Measurements from ENCODE around the gene LMO7.
"Not testable (repeated sequence)": the region's sequence is repeated elsewhere in the genome, so short reads cannot be mapped to it uniquely, and the experiment has no call there.

DNA sequence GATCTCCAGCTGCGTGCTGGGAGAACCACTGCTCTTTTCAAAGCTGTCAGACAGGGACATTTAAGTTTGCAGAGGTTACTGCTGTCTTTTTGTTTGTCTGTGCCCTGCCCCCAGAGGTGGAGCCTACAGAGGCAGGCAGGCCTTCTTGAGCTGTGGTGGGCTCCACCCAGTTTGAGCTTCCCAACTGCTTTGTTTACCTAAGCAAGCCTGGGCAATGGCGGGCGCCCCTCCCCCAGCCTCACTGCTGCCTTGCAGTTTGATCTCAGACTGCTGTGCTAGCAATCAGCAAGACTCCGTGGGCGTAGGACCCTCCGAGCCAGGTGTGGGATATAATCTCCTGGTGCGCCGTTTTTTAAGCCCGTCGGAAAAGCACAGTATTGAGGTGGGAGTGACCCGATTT is 97.0 kb downstream of the LMO7 start:
- not testable (repeated sequence) for TF ChIP-seq POLR2A (IDR thresholded peaks at IDR 0.05)
- TF ChIP-seq, protein P1, sequence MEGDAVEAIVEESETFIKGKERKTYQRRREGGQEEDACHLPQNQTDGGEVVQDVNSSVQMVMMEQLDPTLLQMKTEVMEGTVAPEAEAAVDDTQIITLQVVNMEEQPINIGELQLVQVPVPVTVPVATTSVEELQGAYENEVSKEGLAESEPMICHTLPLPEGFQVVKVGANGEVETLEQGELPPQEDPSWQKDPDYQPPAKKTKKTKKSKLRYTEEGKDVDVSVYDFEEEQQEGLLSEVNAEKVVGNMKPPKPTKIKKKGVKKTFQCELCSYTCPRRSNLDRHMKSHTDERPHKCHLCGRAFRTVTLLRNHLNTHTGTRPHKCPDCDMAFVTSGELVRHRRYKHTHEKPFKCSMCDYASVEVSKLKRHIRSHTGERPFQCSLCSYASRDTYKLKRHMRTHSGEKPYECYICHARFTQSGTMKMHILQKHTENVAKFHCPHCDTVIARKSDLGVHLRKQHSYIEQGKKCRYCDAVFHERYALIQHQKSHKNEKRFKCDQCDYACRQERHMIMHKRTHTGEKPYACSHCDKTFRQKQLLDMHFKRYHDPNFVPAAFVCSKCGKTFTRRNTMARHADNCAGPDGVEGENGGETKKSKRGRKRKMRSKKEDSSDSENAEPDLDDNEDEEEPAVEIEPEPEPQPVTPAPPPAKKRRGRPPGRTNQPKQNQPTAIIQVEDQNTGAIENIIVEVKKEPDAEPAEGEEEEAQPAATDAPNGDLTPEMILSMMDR (IDR thresholded peaks at IDR 0.05): not testable (repeated sequence)
